Measurements from ENCODE around the gene ESRRB.
A peak's percentile ranks its signal among the peaks of the same experiment; 100 is the strongest.

ESRRB gene

DNA sequence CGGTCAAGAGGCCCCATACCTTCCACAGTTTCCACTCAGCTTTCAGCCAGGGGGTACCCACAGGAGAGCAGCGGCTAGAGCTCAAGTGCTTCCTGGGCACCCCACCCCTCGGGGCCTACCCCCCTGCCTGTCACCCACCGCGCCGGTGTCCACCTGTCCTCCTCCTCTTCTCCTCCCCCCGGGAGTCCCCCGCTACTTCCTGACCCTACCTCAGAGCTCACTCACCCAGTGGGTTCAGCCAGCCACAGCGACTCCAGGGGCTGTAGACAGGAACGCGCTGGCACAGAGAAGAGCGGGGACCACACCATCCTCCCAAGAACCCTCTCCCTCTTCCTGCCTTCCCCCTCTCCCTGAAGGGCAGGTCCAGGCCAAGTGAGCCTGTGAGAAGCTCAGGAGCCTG is 123.0 kb downstream of the ESRRB start:
- no peak for ATAC-seq
- Mint-ChIP-seq H3K4me3 (no peak overlapping the region), H3K27me3 (peaks cover 5% of the 10 kb centered on the region), H3K4me1 (no peaks in the 10 kb centered on the region), H3K27ac (no peak overlapping the region), H3K36me3 (ENCODE audit: low read depth) (no peaks in the 10 kb centered on the region), H3K9me3 (no peaks in the 10 kb centered on the region)
- DNase-seq: no peak

DNA sequence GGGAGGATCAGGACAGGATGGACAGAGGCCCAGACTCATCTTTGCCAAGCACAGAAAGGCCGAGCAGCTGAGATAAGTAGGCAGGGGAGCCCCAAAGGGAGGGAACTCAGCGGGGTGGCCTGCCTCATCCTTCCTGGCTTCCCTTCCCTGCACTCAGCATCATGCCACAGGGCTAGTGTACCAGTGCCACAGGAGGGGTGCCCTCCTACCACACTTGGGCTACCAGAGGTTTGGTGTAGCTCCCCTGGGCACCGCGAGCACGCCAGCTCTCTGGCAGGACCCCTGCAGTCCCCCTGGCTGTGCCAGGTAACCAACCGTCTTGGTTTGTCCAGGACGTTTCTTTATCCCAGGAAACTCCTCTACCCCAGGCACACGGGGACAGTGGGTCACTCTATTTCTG is 123.5 kb downstream of the ESRRB start:
- H3K4me1 Mint-ChIP-seq: no peaks in the 10 kb centered on the region
- H3K36me3 Mint-ChIP-seq (ENCODE audit: low read depth): no peaks in the 10 kb centered on the region
- H3K27ac Mint-ChIP-seq: no peak overlapping the region
- no peaks in the 10 kb centered on the region for H3K9me3 Mint-ChIP-seq
- ATAC-seq (peak; percentile 22), DNase-seq (no peak)
- H3K27me3 Mint-ChIP-seq: peaks cover 6% of the 10 kb centered on the region
- no peak overlapping the region for H3K4me3 Mint-ChIP-seq

DNA sequence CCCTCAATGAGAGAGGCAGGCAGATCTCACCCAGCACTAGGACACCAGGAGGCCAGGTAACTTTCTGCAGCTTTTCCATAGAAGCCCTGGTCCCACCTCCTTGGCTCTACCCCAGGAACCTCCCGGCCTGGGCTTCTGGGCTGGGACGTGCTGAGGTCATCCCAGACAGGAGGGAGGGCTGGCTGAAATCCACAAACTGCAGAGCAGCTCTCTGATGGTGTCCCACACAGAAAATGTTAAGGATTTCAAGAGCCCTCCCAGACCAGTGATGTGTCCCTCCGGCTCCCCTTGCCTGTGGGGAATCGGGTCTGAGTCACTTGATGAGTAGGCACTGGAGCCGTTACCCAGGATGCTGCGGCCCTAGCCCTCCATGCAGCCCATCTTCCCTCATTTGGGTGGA is 124.1 kb downstream of the ESRRB start:
- H3K4me1 Mint-ChIP-seq: no peaks in the 10 kb centered on the region
- no peaks in the 10 kb centered on the region for H3K36me3 Mint-ChIP-seq (ENCODE audit: low read depth)
- H3K9me3 Mint-ChIP-seq: no peaks in the 10 kb centered on the region
- DNase-seq (no peak), ATAC-seq (no peak)
- H3K4me3 Mint-ChIP-seq: no peak overlapping the region
- no peak overlapping the region for H3K27ac Mint-ChIP-seq
- peaks cover 6% of the 10 kb centered on the region for H3K27me3 Mint-ChIP-seq

- ATAC-seq (no peak), DNase-seq (no peak)
- peaks cover 6% of the 10 kb centered on the region for H3K27me3 Mint-ChIP-seq
- H3K27ac Mint-ChIP-seq: no peak overlapping the region
- H3K4me3 Mint-ChIP-seq: no peak overlapping the region
- H3K4me1 Mint-ChIP-seq: no peaks in the 10 kb centered on the region
- no peaks in the 10 kb centered on the region for H3K36me3 Mint-ChIP-seq (ENCODE audit: low read depth)
- H3K9me3 Mint-ChIP-seq: no peaks in the 10 kb centered on the region
Measured at GRCh38 chr14:76500480-76500879, 124.5 kb downstream of the ESRRB start.

DNA sequence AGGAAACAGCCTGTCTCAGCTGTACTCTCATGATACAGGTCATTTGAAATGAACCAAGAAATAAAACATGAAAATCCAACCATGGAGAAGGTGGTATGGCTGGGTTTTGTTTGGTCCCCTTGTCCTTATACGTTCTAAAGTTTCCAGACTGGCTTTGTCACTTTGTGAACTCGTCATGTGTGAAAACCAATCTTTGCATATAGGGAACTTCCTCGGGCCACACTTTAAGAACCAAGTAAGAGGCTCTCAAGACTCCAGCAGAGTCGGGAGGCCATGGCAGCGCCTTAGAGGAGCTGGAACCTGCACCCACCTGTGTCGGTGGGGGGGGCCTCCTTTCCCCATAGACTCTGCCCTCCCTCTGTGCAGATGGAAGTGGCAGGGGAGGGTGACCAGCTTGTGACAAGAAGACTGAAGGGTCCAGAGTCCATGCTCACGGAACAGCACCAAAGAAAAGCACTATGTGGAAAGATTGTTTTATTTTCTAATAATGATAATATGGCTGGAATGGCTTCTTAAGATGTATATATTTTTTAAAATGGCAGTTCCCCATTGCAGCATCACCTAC is 125.3 kb downstream of the ESRRB start:
- H3K27me3 Mint-ChIP-seq: peaks cover 8% of the 10 kb centered on the region
- no peaks in the 10 kb centered on the region for H3K36me3 Mint-ChIP-seq (ENCODE audit: low read depth)
- H3K9me3 Mint-ChIP-seq: no peaks in the 10 kb centered on the region
- no peaks in the 10 kb centered on the region for H3K4me1 Mint-ChIP-seq
- H3K4me3 Mint-ChIP-seq: no peak overlapping the region
- DNase-seq (no peak), ATAC-seq (no peak)
- H3K27ac Mint-ChIP-seq: no peak overlapping the region

GRCh38 chr14:76502219-76502618 is 126.3 kb downstream of the ESRRB start:
- Mint-ChIP-seq H3K4me1 (no peaks in the 10 kb centered on the region), H3K27ac (no peak overlapping the region), H3K27me3 (peaks cover 10% of the 10 kb centered on the region), H3K36me3 (ENCODE audit: low read depth) (no peaks in the 10 kb centered on the region), H3K4me3 (no peak overlapping the region), H3K9me3 (no peaks in the 10 kb centered on the region)
- no peak for ATAC-seq
- no peak for DNase-seq

GRCh38 chr14:76502638-76503037 is 126.7 kb downstream of the ESRRB start:
- no peak for ATAC-seq
- Mint-ChIP-seq H3K4me1 (no peaks in the 10 kb centered on the region), H3K9me3 (no peaks in the 10 kb centered on the region), H3K36me3 (ENCODE audit: low read depth) (no peaks in the 10 kb centered on the region), H3K27me3 (peaks cover 10% of the 10 kb centered on the region), H3K27ac (no peak overlapping the region), H3K4me3 (no peak overlapping the region)
- no peak for DNase-seq

GRCh38 chr14:76509311-76509710 is 133.4 kb downstream of the ESRRB start:
- Mint-ChIP-seq H3K36me3 (ENCODE audit: low read depth) (no peaks in the 10 kb centered on the region), H3K27me3 (peaks cover 20% of the 10 kb centered on the region), H3K9me3 (no peaks in the 10 kb centered on the region)

DNA sequence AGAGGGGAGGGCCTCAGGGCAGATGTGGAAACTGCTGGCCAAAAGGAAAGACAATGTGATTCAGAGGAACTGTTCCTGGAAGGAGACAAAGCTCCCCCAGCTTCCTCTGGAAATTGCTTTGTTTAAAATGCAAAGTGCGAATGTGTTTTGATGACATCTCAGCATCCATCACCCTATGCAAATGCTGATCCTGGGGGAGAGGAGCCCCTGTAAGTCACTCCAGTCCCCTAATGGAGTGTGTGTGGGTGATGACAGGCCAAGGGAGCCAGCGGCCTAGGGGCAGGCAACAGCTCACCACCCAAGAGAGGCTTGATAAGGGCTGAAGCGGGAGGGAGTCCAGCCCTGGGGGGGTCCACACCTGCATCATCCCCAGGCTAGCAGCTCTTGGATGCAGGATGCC is 134.2 kb downstream of the ESRRB start:
- H3K36me3 Mint-ChIP-seq (ENCODE audit: low read depth): no peaks in the 10 kb centered on the region
- no peak for DNase-seq
- H3K4me3 Mint-ChIP-seq: no peak overlapping the region
- ATAC-seq: no peak
- H3K9me3 Mint-ChIP-seq: no peaks in the 10 kb centered on the region
- H3K4me1 Mint-ChIP-seq: no peaks in the 10 kb centered on the region
- H3K27ac Mint-ChIP-seq: no peak overlapping the region
- peaks cover 20% of the 10 kb centered on the region for H3K27me3 Mint-ChIP-seq

More at GRCh38 chr14:76509311-76509710, 133.4 kb downstream of the ESRRB start:
- DNase-seq: no peak
- Mint-ChIP-seq H3K27ac (no peak overlapping the region), H3K4me3 (no peak overlapping the region), H3K4me1 (no peaks in the 10 kb centered on the region)
- no peak for ATAC-seq

DNA sequence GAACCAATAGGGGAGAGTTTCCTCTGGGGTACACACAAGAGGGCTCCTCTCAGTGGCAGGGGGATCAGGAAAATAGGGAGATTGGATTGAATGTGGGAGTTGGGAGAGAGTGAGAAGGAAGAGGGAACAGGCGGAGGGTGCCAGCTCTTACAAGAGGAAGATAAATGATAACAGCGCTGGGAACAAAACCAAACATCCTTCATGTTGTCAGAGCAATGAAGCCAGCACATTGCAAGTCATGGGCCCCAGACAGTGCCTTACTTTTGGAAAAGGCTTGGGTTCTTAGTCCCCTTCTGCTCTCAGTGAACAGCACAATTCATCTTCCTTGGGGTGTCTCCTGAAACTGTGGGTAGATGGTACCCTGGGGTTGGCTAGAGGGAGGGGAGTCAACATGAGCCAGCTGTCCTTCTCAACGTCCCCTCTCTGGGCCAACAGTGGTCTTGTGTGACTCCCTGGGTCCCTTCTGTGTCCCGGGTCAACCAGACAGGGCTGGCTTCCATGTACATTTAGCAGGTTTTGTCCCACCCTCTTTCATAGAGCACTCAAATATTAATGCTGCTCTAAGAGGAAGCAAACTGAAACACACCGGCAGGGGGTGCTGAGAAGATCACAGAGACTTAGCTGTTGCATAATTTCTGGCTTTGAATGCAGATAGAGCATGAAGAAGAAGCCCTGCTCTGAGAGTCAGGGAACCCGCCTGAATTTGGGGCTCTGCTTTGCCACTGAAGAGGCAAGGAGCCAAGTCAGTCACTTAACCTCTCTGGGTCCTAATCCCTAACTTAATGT is 138.5 kb downstream of the ESRRB start:
- H3K36me3 Mint-ChIP-seq (ENCODE audit: low read depth): no peaks in the 10 kb centered on the region
- H3K9me3 Mint-ChIP-seq: no peaks in the 10 kb centered on the region
- H3K4me3 Mint-ChIP-seq: no peak overlapping the region
- ATAC-seq (no peak), DNase-seq (no peak)
- H3K27ac Mint-ChIP-seq: no peak overlapping the region
- H3K4me1 Mint-ChIP-seq: no peaks in the 10 kb centered on the region
- peaks cover 20% of the 10 kb centered on the region for H3K27me3 Mint-ChIP-seq

DNA sequence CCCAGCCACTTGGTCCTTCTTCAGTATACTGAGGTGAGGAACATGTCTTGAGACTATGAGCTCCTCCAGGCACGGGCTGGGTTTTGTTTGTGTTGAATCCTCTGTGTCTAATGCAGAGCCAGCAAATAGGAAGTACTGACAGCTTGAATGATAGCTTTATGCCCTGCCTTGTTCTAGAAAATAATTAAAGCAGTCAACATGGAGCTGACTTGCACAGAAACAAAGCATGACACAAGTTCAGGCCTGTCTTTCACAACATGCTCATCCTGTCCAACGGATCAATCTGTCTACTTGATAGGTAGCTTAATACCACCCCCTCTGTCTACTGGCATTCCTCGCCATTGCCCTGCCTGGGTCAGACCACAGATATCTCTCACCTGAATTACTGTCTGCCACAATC is 140.9 kb downstream of the ESRRB start:
- Mint-ChIP-seq H3K27ac (no peak overlapping the region), H3K4me1 (no peaks in the 10 kb centered on the region), H3K27me3 (peaks cover 22% of the 10 kb centered on the region), H3K9me3 (peaks cover 8% of the 10 kb centered on the region), H3K4me3 (no peak overlapping the region), H3K36me3 (ENCODE audit: low read depth) (no peaks in the 10 kb centered on the region)
- DNase-seq (no peak), ATAC-seq (no peak)

DNA sequence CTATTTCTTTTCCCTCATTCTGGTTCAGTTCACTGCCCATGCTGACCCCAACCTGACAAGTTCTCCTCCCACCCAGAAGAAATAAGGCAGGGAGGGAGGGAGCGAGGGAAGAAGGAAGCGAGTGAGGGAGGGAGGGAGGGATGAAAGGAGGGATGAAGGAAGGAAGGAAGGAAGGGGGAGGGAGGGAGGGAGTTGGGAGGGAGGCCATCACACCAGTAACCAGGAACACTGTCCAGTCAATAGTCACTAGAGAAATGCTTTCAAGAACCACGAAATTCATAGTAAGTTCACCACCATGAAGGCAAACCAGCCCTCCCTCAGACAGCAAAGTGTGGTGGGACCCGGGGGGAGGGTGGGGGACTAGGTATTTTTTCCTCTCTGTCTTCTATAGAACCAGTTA is 142.4 kb downstream of the ESRRB start:
- H3K4me1 Mint-ChIP-seq: no peaks in the 10 kb centered on the region
- DNase-seq (no peak), ATAC-seq (no peak)
- H3K27ac Mint-ChIP-seq: no peak overlapping the region
- peaks cover 18% of the 10 kb centered on the region for H3K27me3 Mint-ChIP-seq
- no peak overlapping the region for H3K4me3 Mint-ChIP-seq
- H3K9me3 Mint-ChIP-seq: peaks cover 19% of the 10 kb centered on the region
- no peaks in the 10 kb centered on the region for H3K36me3 Mint-ChIP-seq (ENCODE audit: low read depth)

DNA sequence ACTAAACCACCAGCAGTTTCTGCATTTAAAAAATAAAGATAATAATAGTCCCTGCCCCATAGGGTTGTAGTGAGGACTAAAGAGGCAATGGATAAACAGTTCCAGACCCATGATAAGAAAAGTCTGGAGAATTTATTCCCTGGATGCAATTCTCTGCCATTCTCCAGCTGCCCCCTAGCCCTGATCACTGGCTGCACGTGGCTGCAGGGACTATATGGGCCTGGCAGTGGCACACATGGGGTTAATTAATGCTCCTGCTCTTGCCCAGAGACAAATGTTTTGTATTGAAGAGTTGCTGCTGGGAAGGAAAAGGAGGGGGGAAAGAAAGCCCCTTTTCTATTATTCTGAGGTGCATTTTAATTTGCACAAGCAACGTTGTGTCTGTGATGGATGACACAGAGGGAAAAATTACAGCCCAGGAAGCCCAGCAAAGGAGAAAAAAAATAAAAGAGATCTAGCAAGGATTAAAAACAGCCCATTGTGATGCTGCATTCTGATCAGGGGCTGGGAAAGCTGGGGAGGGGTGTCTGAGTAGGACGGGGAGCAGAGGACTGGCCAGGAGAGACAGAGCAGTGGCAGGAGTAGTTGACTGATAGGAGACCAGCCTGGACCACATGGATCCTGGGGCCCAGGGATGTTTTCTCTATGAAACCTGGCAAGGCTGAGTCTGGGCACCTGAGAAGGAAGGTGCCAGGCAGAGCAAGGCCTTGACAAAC is 149.3 kb downstream of the ESRRB start:
- Mint-ChIP-seq H3K27me3 (peaks cover 10% of the 10 kb centered on the region), H3K4me1 (no peaks in the 10 kb centered on the region), H3K27ac (no peak overlapping the region), H3K4me3 (no peak overlapping the region), H3K9me3 (peaks cover 19% of the 10 kb centered on the region), H3K36me3 (ENCODE audit: low read depth) (no peaks in the 10 kb centered on the region)
- no peak for ATAC-seq
- no peak for DNase-seq

DNA sequence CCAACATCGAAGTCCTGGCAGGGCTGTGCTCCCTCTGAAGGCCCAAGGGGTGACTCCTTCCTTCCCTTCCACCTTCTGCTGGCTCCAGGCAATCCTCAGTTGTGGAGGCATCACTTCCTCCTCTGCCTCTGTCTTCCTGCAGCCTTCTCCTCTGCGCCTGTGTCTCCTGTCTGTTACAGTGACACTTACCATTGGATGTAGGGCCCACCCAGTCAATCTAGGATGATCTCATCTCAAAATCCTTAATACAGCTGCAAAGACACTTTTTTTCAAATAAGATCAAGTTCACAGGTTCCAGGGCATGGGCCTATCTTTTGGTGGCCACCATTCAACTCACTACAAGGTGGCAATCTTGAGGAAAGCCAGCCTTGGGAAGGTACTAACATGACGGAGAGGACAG is 155.1 kb downstream of the ESRRB start:
- Mint-ChIP-seq H3K27me3 (peaks cover 3% of the 10 kb centered on the region), H3K9me3 (no peaks in the 10 kb centered on the region)
- ATAC-seq: no peak

DNA sequence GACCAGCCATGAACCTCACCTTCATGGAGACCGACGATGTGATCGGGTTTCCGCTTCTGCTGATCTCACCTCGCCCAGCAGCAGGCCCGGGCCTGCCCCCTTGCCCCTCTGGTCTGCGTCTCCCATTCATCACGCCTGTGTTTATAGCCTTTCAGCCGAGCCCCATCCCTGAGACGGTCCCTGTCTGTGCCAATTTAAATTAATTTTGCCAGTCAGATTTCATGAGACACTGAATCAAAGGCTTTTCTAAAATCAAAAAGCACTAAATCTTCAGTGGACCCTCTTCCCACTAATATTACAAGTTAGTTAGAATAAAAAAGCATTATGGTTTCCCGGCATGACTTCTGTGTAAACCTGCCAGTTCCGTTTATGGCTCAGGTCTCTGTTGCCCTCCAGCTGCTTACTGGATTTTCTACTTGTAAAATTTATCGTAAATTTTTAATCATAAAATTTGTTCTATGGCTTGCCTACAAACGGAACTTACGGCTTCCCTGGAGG is 155.9 kb downstream of the ESRRB start:
- no peaks in the 10 kb centered on the region for H3K36me3 Mint-ChIP-seq (ENCODE audit: low read depth)
- no peak overlapping the region for H3K27ac Mint-ChIP-seq
- peaks cover 3% of the 10 kb centered on the region for H3K27me3 Mint-ChIP-seq
- ATAC-seq (no peak), DNase-seq (no peak)
- no peak overlapping the region for H3K4me3 Mint-ChIP-seq
- H3K9me3 Mint-ChIP-seq: no peaks in the 10 kb centered on the region
- no peaks in the 10 kb centered on the region for H3K4me1 Mint-ChIP-seq

More for the DNA sequence above, 155.1 kb downstream of the ESRRB start:
- Mint-ChIP-seq H3K36me3 (ENCODE audit: low read depth) (no peaks in the 10 kb centered on the region), H3K27ac (no peak overlapping the region), H3K4me1 (no peaks in the 10 kb centered on the region), H3K4me3 (no peak overlapping the region)
- DNase-seq: no peak

Measured in activated naive CD8-positive, alpha-beta T cell treated with anti-CD3 and anti-CD28 coated beads, Interleukin-2, amount 50 U/mL, for 24 hours (primary cell).